Adrenal gland (tissue), 5 donors: Measurements from ENCODE around the gene CAPN11.

Source experiments
- POLR2A ChIP-seq, 2 donors: fragments of 450-650 bp; IDR thresholded peaks; one replicate each; pipeline ENCODE4 v1.6.1; 2017; ENCODE audit warnings: antibody characterized with exemption in 2 of 2, mild to moderate bottlenecking in 2 of 2, moderate library complexity in 1 of 2
- TF ChIP-seq, protein P1 (sequence below), 6 experiments: fragments of 450-650 bp in 4 of 6; fragments of 200-600 bp in 2 of 6; sonication (generic) in 1 of 6; IDR thresholded peaks; 1 replicate in 5 of 6; 2 replicates in 1 of 6; pipeline versions ENCODE4 v1.5.1 to v1.8.0; 2016 to 2021; ENCODE audit warnings: antibody characterized with exemption in 6 of 6, mild to moderate bottlenecking in 2 of 6, moderate library complexity in 1 of 6
- donor health status: DM: no; HTN: no; CAD: no.

DNA sequence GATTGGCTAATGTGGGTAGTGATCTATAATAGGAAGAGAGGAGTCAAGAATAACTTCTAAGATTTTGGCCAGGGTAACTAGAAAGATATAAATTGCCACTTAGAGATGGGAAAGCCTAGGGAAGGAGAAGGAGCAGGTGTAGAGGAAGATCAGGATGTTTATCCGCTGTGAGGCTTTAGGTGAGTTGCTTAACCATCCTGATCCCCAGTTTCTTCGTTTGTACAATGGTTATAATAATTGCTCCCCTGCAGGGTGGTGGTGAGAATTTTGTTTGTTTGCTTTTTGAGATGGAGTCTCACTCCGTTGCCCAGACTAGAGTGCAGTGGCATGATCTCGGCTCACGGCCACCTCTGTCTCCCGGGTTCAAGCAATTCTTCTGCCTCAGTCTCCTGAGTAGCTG is 55.7 kb downstream of the CAPN11 start:
- TF ChIP-seq, protein P1, sequence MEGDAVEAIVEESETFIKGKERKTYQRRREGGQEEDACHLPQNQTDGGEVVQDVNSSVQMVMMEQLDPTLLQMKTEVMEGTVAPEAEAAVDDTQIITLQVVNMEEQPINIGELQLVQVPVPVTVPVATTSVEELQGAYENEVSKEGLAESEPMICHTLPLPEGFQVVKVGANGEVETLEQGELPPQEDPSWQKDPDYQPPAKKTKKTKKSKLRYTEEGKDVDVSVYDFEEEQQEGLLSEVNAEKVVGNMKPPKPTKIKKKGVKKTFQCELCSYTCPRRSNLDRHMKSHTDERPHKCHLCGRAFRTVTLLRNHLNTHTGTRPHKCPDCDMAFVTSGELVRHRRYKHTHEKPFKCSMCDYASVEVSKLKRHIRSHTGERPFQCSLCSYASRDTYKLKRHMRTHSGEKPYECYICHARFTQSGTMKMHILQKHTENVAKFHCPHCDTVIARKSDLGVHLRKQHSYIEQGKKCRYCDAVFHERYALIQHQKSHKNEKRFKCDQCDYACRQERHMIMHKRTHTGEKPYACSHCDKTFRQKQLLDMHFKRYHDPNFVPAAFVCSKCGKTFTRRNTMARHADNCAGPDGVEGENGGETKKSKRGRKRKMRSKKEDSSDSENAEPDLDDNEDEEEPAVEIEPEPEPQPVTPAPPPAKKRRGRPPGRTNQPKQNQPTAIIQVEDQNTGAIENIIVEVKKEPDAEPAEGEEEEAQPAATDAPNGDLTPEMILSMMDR (IDR thresholded peaks at IDR 0.05): no peak
- no peak for TF ChIP-seq POLR2A (IDR thresholded peaks at IDR 0.05)
